Activated CD8-positive, alpha-beta memory T cell treated with anti-CD3 and anti-CD28 coated beads, Interleukin-2, amount 50 U/mL, for 48 hours (primary cell): ENCODE results near the gene MLLT1.

Source experiments
- DNase-seq: peaks from one replicate; pipeline ENCODE4 v3.0.0-alpha.2; 2020

Gene MLLT1

GRCh38 chr19:6253954-6254733, 25.6 kb downstream of the MLLT1 start:
- DNase-seq: no peak

GRCh38 chr19:6252066-6252465, 27.7 kb downstream of the MLLT1 start:
- no peak for DNase-seq

- no peak for DNase-seq
Measured at GRCh38 chr19:6250909-6251308, 28.9 kb downstream of the MLLT1 start.

GRCh38 chr19:6250024-6250615, 29.7 kb downstream of the MLLT1 start:
- DNase-seq: no peak

- no peak for DNase-seq
Measured at GRCh38 chr19:6249296-6249695, 30.5 kb downstream of the MLLT1 start.

GRCh38 chr19:6248844-6249243, 30.9 kb downstream of the MLLT1 start:
- no peak for DNase-seq

GRCh38 chr19:6248341-6248740, 31.4 kb downstream of the MLLT1 start:
- no peak for DNase-seq

GRCh38 chr19:6247007-6247288, 32.8 kb downstream of the MLLT1 start:
- DNase-seq: no peak

- no peak for DNase-seq
Measured at GRCh38 chr19:6246174-6247006, 33.4 kb downstream of the MLLT1 start.

- DNase-seq: no peak
Measured at GRCh38 chr19:6242677-6243076, 37.1 kb downstream of the MLLT1 start.

- no peak for DNase-seq
Measured at GRCh38 chr19:6241680-6242377, 37.9 kb downstream of the MLLT1 start.

GRCh38 chr19:6241056-6241455, 38.7 kb downstream of the MLLT1 start:
- no peak for DNase-seq

- no peak for DNase-seq
Measured at GRCh38 chr19:6239871-6240676, 39.7 kb downstream of the MLLT1 start.

- no peak for DNase-seq
Measured at GRCh38 chr19:6239401-6239844, 40.4 kb downstream of the MLLT1 start.

- no peak for DNase-seq
Measured at GRCh38 chr19:6238643-6239281, 41.0 kb downstream of the MLLT1 start.

- DNase-seq: no peak
Measured at GRCh38 chr19:6238256-6238642, 41.5 kb downstream of the MLLT1 start.

- no peak for DNase-seq
Measured at GRCh38 chr19:6236310-6237291, 43.2 kb downstream of the MLLT1 start.

GRCh38 chr19:6235031-6235951, 44.5 kb downstream of the MLLT1 start:
- DNase-seq: no peak

GRCh38 chr19:6234527-6234926, 45.2 kb downstream of the MLLT1 start:
- no peak for DNase-seq
